Right kidney (tissue), 9 donors: ENCODE results near the gene PTPN4.

Source experiments
- DNase-seq: peaks from one replicate; pipeline ENCODE4 v3.0.0-alpha.2; 2016
- long read RNA-seq, 8 donors: transcript quantifications; one replicate each; lab custom pipeline, GENCODE V29; 2026

PTPN4 gene, protein sequence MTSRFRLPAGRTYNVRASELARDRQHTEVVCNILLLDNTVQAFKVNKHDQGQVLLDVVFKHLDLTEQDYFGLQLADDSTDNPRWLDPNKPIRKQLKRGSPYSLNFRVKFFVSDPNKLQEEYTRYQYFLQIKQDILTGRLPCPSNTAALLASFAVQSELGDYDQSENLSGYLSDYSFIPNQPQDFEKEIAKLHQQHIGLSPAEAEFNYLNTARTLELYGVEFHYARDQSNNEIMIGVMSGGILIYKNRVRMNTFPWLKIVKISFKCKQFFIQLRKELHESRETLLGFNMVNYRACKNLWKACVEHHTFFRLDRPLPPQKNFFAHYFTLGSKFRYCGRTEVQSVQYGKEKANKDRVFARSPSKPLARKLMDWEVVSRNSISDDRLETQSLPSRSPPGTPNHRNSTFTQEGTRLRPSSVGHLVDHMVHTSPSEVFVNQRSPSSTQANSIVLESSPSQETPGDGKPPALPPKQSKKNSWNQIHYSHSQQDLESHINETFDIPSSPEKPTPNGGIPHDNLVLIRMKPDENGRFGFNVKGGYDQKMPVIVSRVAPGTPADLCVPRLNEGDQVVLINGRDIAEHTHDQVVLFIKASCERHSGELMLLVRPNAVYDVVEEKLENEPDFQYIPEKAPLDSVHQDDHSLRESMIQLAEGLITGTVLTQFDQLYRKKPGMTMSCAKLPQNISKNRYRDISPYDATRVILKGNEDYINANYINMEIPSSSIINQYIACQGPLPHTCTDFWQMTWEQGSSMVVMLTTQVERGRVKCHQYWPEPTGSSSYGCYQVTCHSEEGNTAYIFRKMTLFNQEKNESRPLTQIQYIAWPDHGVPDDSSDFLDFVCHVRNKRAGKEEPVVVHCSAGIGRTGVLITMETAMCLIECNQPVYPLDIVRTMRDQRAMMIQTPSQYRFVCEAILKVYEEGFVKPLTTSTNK
- long read RNA-seq, donor 1, full-length matches to known transcripts = 1 of 1 reads
- long read RNA-seq, donor 1, partial matches to known transcripts = 0 of 1 reads
- long read RNA-seq, donor 1, other reads (novel, unspliced or antisense) = 0 of 1 reads
- long read RNA-seq, donor 2 = 0 reads
- long read RNA-seq, donor 3 = 0 reads
- long read RNA-seq, donor 4 = 0 reads
- long read RNA-seq, donor 5 = 0 reads
- long read RNA-seq, donor 6, full-length matches to known transcripts = 1 of 1 reads
- long read RNA-seq, donor 6, partial matches to known transcripts = 0 of 1 reads
- long read RNA-seq, donor 6, other reads (novel, unspliced or antisense) = 0 of 1 reads
- long read RNA-seq, donor 7 = 0 reads
- long read RNA-seq, donor 8, full-length matches to known transcripts = 1 of 1 reads
- long read RNA-seq, donor 8, partial matches to known transcripts = 0 of 1 reads
- long read RNA-seq, donor 8, other reads (novel, unspliced or antisense) = 0 of 1 reads

DNA sequence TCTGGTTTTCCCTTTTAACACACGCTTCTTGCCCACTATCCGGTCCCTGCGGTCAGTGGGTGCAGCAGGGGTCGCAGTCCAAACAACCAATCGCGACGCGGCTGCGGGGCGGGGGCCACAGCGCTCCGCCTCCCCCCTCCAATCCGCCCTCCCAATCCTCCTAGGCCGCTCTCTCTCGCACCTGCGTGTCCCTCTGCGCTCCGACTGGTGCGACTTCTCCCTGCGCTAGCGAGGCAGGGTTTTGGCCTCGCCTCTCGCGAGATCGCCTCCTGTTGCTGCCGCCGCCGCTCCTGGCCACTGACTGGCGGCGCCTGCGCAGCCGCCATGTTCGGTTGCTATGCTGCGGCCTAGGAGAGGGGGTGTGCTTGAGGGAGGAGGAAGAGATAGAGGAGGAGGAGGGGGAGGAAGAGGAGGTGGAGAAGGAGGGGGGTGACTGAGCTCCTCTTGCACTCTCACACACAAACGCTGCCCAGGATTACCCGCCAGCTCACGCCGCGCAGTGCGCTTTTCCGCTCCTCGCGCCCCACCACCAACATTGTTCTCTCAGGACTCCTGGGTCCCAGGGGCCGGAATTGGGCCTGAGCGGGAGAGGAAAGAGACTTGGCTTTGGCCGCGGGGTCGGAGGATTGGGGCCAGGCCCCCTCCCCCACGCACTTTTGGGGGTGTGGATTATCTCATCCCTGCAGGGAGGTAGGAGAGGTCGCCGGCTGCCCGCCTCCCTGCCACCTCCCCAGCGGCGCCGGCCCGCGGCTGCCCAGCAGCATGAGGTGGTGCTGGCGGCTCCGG lies at the start of gene PTPN4:
Gene PTPN4 (plus strand): TSS at position 472 of the 786 bp plus-strand sequence. CDS start 49,932 bp downstream, outside the sequence.
- peak; percentile 95 for DNase-seq

DNA sequence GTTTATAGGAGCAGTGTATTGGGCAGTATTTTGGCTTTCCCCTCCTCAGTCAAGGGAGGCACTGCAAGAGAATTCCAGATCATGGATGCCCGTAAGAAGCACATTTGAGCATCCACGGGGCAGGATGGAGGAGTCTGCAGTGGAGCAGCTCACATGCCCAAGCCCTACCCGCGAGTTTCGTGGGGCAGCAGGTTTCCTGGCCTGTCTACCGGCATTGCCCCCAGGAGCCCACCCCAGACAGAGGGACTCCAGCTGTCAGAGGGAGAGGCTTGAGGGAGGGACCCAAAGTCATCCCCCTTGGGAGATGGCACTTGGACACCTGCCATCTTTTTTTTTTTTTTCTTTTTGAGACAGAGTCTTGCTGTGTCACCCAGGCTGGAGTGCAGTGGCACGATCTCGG lies 49.4 kb upstream of the PTPN4 start:
- DNase-seq = no peak

DNA sequence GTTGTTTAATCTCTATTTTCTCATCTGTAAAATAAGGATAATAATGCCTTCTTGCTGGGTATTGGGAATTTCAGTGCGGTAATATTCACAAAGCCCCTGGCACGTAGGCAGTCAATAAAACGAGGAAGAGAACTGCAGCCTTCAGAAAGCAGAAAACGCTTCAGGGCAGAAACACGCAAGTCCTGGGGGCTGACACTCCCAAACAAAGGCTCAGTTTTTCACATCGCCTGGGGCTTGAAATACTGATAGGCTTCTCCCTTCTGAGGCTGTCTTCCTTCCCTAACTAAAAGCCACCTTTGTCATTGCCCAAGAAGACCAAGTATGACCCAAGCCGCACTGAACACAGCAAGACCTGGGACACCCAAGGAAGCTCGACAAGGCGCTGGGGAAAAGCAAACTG lies 48.4 kb upstream of the PTPN4 start:
- no peak for DNase-seq

DNA sequence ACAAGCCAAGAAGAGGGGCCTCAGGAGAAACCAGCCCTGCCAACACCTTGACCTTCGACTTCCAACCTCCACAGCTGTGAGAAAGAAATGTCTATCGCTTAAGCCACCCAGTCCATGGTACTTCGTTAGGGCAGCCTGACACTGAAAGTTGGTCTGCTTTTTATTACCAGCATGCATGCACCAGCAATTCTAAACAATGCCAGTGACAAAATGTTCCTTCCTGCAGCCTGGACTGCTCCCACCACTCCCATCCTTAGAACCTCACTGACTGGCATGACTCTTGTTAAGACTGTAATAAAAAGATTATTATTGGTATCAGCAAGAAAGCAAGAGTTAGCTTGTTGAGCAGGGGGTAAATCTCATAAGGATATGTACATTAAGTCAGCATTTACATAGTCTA lies 47.2 kb upstream of the PTPN4 start:
- DNase-seq = no peak

DNA sequence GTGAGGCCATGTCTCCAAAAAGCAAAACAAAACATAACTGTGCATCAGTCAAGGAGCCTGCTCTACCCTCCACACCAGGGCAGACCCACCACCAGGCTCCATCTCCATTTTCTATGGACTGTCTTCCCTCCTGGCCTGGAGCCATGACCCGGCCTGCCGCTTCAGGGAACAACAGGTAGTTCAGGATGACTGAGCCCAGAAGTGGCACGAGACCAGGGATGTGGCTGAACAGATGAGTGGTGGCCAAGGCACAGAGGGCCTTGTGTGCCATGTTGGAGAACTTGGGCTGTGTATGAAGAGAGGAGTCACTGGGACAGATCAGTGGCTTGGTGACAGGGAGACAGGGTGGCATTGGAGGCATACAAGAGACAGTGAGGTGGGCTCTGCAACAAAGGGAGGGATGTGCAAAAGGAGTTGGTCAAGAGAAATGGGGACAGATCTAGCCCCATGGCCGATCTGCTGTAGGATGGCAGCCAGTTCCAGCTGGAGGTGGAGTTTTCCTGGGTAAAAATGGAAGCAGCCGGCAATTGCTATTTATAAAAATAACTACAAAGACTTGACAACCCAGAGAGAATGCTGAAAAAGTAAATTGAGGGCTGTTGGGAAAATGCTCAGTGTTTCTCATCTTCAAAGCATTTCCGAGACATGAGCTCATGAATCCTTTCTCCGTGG lies 45.8 kb upstream of the PTPN4 start:
- no peak for DNase-seq

DNA sequence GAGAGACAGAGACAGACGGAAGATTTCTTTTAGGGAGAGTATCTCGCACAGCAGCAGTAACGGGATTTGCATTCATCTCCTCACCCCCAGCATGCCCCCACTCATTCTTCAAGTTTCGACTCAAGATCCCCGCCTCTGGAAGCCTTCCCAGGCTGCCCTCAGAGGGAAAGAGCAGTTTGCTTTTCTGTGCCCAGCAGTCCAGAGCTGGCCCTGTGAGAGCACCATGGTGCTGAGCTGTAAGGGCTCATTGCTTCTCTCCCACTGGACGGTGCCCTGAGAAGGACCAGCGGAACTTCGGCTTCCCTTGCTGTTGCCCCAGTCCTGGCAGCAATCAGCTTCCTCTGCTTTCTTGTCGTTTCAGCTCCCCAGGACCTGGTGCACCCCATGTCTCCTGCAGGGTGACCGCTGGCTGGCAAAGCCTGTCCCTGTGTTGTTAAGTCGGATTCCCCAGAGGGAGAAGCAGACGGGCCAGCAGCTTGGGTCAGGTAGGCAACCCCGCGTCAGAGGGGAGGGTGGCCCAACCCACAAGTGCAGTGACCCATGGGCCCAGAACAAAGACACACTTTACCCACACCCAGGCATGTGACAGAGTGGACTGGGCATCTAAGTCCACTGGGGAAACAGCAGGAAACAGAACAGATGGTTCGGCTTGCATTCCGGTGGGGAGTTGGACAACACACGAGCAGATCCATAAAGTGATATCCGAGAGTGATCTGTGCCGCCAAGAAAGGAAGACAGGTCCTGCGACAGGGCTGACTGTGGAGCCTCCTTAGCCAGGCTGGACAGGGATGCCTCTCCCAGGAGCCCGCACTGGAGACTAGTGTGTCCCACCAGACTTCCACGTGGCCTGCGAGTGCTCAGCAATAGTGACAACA lies 44.1 kb upstream of the PTPN4 start:
- DNase-seq = no peak

DNA sequence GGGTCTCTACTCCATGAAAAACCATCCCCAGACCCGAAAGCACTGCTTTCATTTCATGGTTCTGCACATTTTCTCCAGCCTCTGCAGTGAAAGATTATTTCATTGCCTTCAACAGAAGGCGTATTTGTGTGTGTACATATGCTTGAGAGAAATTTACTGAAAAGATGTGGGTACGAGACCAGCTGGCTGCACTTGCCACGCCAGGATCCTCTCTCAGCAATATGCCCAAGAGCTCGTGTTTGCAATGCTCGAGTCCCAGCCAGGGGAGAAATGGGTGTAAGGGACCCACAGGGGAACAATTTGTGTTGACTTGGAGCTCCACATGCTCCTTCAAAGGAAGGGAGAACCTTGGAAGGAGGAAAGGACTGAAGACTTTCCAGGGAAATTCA lies 43.4 kb upstream of the PTPN4 start:
- DNase-seq = no peak

DNA sequence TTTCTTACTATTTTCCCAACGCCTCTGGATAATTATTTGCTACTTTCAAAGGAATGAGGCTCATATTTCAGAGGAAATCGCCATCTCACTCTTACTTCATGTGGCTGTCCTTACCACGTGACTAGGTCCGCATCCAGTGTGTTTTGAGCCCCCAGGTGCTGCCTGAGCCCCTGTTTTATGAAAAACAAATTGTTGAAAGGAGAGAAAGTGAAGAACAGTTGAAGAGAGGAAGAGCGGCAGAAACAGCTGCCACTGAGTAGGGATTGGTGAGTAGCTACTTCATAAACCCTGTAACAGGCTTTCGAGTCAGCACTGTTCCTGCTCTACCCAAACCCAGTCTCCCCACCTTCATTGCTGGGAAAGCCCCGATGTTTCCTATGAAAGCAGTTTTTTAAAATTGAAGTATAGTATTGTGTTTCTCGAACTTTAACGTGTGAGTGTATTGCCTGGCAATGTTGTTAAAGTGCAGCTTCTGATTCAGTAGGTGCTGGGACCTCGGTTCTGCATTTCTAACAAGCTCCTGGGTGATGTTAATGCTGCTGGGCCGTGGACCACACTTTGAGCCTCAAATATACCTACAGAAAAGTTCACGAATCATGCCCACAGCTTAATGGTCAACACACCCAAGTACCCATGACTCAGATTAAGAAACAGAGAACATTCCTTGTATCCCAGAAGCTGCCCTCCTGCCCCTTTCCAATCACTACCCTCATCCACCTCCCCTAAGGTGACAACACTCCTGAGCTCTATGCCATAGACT lies 41.0 kb upstream of the PTPN4 start:
- DNase-seq = no peak

DNA sequence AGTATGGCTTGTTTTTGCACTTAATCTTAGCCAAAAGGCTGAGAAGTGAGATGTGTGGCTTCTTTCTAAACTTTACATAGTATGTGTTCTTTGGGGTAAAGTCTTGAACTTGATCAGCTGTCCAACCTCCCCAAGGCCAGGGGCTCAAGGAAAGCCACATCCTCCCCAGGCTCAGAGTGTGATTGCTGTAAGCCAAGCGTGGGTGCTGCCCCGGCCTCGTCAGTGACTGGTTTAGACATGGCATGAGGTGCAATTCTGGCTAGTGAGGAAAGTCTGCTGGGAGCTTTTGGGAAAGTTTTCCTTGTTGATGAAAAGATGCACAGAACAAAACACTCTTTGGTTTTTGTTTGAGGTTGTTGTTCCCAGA lies 40.5 kb upstream of the PTPN4 start:
- no peak for DNase-seq

DNA sequence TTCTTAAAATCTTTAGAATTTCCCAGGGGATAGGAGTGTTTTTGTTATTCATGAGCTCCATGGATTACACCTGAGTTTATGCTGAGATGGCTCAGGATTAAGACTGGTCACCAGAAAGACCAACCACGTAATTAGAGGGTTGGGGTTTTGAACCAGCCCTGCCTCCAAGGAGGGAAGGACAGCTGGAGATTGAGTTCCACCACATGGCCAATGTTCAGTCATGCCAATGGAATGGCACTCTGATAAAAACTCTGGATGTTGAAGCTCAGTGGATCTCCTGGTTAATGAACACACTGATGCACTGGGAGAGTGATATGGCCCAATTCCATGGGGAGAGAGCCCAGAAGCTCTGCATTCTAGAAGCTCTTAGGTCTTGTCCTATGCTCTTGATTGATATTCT lies 38.7 kb upstream of the PTPN4 start:
- no peak for DNase-seq

DNA sequence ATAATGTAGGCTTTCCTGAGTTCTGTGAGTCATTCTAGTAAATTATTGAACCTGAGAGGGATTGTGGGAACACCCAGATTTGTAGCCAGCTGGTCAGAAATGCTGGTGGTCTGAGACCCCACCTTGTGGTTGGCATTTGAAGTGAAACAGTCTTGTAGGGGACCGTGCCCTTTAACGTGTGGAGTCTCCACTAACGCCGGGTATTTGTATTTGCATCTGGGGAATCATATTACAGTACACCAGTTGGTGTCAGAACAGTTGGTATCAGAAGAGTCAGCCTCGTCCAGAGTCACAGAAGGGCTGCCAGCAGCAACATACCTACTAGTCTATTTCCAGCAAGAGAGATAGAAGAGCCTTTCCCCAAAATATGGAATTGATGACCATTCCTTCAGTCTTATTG lies 38.3 kb upstream of the PTPN4 start:
- DNase-seq = no peak

DNA sequence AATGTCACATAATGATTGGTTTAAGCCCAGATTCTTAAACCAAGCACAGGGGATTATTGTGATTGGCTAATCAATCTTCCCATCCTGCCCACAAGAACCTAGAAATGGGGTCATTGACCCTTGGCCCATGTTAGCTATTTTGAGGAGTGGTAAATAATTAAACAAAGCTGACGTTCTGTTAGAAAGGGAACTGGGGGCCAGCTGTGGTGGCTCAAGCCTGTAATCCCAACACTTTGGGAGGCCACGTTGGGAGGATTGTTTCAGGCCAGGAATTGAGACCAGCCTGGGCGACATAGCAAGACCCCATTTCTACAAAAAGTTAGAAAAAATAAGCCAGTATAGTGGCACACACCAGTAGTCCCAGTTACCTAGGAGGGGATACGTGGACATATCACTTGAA lies 37.8 kb upstream of the PTPN4 start:
- no peak for DNase-seq

DNA sequence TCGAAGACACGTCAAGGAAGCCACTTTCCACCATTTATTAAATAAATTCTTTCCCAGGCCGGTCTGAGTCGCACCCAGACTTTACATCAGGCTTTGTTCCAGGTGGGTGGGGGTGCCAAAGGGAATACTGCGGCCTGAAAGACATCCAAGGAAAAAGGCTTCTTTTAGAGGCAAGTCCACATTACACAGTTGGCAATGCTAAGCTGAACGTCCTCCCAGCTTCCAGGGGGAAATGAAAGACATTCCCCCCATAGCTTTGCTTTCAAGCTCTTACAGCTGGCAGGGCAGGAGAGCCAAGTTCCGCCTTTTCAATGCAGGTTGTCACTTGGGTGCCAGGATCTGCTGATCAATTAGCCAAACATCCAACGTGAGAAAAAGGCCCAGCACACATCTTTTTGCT lies 36.5 kb upstream of the PTPN4 start:
- no peak for DNase-seq

DNA sequence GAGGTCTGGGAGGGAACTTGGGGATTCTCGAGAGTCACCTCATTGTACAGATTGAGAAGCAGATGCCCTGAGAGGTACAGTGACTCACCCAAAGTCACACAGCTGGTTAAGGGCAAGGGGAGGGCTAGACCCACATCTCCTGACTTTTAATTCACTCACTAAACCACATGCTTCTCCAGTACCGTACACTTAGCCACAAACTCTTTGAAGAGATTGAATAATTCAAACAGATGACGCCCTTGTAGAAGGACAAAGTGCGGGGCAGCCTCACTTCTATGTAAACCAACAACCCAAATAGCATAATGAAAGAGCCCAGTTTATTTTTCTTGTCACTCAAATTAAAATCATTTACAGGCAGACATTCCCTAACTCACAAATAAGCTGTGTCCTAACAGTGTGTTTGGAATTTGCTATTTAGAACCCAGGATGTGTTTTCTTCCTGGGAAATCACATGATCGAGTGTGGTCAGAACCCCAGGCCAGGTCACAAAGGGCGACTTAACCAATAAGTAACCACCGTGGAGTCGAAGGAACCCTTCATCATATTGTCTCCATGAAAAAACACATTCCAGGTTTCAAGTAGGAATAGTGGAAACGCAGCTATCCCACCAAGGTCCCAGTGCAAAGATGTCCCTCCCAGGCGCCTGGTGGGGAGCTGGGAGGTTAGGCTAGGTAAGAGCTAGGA lies 35.8 kb upstream of the PTPN4 start:
- no peak for DNase-seq

DNA sequence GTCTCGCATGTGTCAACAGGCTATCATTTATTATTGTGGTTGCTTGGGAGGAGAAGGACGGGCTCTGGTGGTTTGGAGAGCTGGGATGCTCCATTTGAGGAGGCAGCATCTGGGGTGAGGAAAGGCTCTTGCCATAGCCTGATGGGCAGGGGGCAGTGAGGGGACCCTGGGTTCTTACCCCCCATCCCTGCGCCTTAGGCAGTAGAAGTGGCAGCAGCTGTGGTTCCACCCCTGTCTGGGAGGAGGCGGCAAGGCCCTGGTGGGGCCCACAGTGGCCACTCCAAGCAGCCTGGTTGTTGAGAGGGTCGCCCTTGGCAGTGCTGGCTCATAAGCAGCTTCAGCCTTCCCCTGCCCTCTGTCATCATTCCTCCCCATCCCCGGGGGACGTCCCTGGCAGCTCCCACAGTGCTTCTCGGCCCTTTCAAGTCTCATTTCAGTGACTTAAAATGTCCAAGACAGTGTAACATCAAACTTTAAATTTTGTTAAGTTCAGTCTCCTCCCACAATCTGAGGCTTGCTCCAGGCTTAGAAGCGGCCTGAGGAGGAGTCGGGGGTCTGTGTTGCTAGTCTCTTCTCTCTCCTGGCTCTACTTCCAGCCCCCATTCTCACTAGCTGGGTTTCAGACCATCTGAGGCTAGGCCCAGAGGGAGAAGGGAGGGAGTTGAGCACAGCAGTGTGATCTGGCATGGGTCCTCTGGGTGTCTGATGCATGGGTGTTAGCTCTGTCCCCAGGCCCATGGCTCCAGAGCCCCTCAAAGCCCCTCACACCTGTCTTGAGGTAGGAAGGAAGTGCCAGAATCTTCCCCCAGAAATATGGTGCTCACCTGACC lies 34.9 kb upstream of the PTPN4 start:
- DNase-seq = no peak

DNA sequence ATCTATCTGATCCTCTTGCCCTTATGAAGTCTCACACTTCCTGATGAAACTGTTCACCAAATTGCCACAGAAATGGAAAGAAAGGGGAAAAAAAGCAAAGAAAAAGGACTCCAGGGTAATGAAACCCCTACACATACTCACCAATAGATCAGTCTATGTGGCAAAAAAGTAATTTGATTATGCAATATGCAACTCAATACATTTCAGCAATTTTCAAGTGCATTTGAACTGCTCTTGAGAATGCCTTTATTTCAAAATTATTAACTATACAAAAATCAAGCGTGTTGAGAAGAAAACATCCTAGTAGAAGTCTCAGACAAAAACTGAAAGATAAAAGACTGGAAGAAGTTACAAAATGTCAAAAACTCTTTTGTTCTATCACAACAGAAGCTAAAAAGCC lies 32.2 kb upstream of the PTPN4 start:
- DNase-seq = no peak

DNA sequence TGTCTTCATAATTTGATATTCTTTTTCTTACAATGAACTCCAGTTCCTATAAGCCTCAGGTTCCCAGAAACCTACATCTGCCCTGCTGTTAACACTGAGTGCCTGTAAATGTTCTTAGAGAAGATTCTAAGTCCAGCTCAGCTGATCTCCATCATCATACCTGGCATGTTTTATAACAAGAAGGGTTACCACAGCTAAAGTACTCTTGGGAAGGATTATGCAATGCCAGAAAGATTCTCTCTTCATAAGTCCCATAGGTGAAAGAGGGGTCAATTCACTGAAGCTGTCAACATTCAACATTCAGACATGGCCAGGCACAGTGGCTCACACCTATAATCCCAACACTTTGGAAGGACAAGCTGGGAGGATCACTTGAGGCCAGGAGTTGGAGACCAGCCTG lies 31.3 kb upstream of the PTPN4 start:
- no peak for DNase-seq

DNA sequence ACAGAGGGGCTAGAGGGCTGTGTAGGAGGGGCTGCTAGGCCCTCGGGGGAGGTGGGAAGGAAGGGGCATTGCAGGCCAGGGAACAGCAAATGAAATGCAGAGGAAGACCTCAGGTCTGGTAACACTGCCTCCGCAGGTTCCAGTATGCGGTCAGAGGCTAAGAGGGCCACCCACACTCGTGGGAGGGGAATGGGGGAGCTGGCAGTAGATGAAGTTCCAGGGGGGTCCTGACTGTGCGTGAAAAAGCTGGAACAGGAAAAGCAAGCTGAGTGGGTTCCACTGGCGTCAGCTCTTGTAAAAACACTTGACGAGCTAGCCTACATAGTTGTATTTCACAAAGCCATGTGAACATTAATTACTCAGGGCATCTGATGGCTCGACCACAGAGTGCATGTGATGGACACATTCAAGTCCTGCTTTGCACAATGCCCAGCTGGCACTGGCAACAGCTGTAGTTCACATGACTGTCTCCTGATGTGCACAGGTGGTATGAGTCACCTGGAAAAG lies 29.0 kb upstream of the PTPN4 start:
- no peak for DNase-seq
